A549 (cell line): ENCODE measurements around the gene NAALADL1.

Experiments
- BHLHE40 ChIP-seq: IDR thresholded peaks from 2 replicates; pipeline ENCODE4 v1.6.1; 2012; ENCODE audit warnings: low read depth, low read length, inconsistent platforms
- EHF ChIP-seq: fragments of 250-450 bp; sonication (Bioruptor Pico); IDR thresholded peaks from 2 replicates; pipeline ENCODE4 v1.5.0; 2020; ENCODE audit warnings: mild to moderate bottlenecking
- ESRRA ChIP-seq: fragments of 150-350 bp; IDR thresholded peaks from 2 replicates; pipeline ENCODE4 v1.6.1; 2014; ENCODE audit warnings: mild to moderate bottlenecking, low read length, borderline replicate concordance
- FOSB ChIP-seq: fragments of 250-450 bp; sonication (Bioruptor Pico); IDR thresholded peaks from 2 replicates; pipeline ENCODE4 v1.5.0; 2020; ENCODE audit warnings: mild to moderate bottlenecking, moderate library complexity
- HOXA7 ChIP-seq: fragments of 250-450 bp; sonication (Bioruptor Pico); IDR thresholded peaks from 2 replicates; pipeline ENCODE4 v1.5.0; 2020; ENCODE audit warnings: mild to moderate bottlenecking, moderate library complexity
- KDM1A ChIP-seq: fragments of 200-600 bp; sonication (generic); IDR thresholded peaks from 2 replicates; pipeline ENCODE4 v1.6.1; 2016; ENCODE audit warnings: low read depth, mild to moderate bottlenecking
- MAFK ChIP-seq: fragments of 450-650 bp; IDR thresholded peaks from 2 replicates; pipeline ENCODE4 v1.6.1; 2014; ENCODE audit not compliant: partially characterized antibody
- MYC ChIP-seq: IDR thresholded peaks from 2 replicates; pipeline ENCODE4 v1.6.1; 2012; ENCODE audit warnings: mild to moderate bottlenecking, inconsistent platforms, low read length, improper control_type of control experiment, borderline replicate concordance
- POLR2A ChIP-seq: IDR thresholded peaks from 2 replicates; pipeline ENCODE4 v1.6.1; 2012; ENCODE audit warnings: mild to moderate bottlenecking, low read length
- POLR2AphosphoS2 ChIP-seq: conservative IDR thresholded peaks from 2 replicates; pipeline ENCODE4 v1.6.1; 2012; ENCODE audit warnings: low read length, improper control_type of control experiment, inconsistent platforms
- TF ChIP-seq, protein P1 (sequence below): fragments of >200 bp; sonication (Bioruptor Twin); formaldehyde crosslinking; IDR thresholded peaks from 3 replicates; pipeline ENCODE4 v1.5.1; 2016
- TF ChIP-seq, protein P2 (sequence below): fragments of >200 bp; sonication (Bioruptor Twin); formaldehyde crosslinking; IDR thresholded peaks from 2 replicates; pipeline ENCODE4 v1.6.1; 2016
- TF ChIP-seq, protein P3 (sequence below): fragments of 250-450 bp; sonication (Bioruptor Pico); IDR thresholded peaks from 2 replicates; pipeline ENCODE4 v1.5.0; 2021; ENCODE audit warnings: mild to moderate bottlenecking, moderate library complexity, borderline replicate concordance
- TF ChIP-seq, protein P4 (sequence below): IDR thresholded peaks from 2 replicates; pipeline ENCODE4 v1.6.1; 2012

DNA sequence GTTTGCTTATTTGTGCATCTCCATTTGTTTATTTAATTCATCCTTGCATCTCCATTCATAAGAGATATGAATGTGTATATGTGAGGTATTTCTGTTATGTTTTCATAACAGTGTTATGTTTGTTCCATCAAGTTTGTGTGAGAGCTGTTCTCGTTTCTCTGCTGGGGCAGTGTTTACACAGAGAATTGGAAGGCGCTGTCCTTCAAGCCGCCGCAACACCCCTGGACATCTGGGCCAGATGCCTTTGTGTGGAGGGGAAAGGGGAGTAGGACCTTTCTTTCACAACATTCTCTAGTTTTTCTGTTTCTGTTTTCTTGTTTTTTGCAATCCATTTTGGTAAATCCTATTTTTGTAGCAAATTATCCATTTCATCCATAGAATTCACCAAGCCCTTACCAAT is 46.3 kb upstream of the NAALADL1 start:
- TF ChIP-seq ESRRA (no peak), POLR2A (no peak), KDM1A (no peak), MYC (no peak), FOSB (CRISPR knock-in tag) (no peak), POLR2AphosphoS2 (no peak), HOXA7 (CRISPR knock-in tag) (no peak), MAFK (no peak), BHLHE40 (no peak), EHF (CRISPR knock-in tag) (no peak)
- TF ChIP-seq, protein P1, sequence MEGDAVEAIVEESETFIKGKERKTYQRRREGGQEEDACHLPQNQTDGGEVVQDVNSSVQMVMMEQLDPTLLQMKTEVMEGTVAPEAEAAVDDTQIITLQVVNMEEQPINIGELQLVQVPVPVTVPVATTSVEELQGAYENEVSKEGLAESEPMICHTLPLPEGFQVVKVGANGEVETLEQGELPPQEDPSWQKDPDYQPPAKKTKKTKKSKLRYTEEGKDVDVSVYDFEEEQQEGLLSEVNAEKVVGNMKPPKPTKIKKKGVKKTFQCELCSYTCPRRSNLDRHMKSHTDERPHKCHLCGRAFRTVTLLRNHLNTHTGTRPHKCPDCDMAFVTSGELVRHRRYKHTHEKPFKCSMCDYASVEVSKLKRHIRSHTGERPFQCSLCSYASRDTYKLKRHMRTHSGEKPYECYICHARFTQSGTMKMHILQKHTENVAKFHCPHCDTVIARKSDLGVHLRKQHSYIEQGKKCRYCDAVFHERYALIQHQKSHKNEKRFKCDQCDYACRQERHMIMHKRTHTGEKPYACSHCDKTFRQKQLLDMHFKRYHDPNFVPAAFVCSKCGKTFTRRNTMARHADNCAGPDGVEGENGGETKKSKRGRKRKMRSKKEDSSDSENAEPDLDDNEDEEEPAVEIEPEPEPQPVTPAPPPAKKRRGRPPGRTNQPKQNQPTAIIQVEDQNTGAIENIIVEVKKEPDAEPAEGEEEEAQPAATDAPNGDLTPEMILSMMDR: no peak
- TF ChIP-seq, protein P2, sequence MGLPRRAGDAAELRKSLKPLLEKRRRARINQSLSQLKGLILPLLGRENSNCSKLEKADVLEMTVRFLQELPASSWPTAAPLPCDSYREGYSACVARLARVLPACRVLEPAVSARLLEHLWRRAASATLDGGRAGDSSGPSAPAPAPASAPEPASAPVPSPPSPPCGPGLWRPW: no peak
- TF ChIP-seq, protein P3, sequence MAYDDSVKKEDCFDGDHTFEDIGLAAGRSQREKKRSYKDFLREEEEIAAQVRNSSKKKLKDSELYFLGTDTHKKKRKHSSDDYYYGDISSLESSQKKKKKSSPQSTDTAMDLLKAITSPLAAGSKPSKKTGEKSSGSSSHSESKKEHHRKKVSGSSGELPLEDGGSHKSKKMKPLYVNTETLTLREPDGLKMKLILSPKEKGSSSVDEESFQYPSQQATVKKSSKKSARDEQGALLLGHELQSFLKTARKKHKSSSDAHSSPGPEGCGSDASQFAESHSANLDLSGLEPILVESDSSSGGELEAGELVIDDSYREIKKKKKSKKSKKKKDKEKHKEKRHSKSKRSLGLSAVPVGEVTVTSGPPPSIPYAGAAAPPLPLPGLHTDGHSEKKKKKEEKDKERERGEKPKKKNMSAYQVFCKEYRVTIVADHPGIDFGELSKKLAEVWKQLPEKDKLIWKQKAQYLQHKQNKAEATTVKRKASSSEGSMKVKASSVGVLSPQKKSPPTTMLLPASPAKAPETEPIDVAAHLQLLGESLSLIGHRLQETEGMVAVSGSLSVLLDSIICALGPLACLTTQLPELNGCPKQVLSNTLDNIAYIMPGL (CRISPR knock-in tag): no peak
- TF ChIP-seq, protein P4, sequence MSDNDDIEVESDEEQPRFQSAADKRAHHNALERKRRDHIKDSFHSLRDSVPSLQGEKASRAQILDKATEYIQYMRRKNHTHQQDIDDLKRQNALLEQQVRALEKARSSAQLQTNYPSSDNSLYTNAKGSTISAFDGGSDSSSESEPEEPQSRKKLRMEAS: no peak
